ENCODE results near the gene ZDHHC14. TPM values are rescaled to one million over a fixed set of nuclear protein-coding genes. Genes with fewer than 3 reads are reported as not detected.

Gene ZDHHC14
- total and polyA plus RNA-seq, 2 of the 8 experiments (the other 6 are each of a cell fraction or from before 2014, with no cell fraction given) = 2.9 to 5.3 TPM

GRCh38 chr6:157625111-157625510 lies 244.1 kb downstream of the ZDHHC14 start:
- H2AFZ ChIP-seq (ENCODE audit: low read length) = no peak overlapping the region
- H3K4me3 ChIP-seq (ENCODE audit: extremely low read depth in 1 of 4, insufficient read depth in 2 of 4, low read depth in 3 of 4, low read length in 4 of 4) = no peak overlapping the region
- WGBS, 2 experiments (ENCODE audit: extremely low coverage in 1 of 2, insufficient coverage in 1 of 2, insufficient read length in 1 of 2, insufficient replicate concordance in 2 of 2, low coverage in 1 of 2, low lambda C conversion rate in 2 of 2, missing lambda C conversion rate in 1 of 2) = 89% methylated on average over 7 of the region's 7 CpGs; no CpG with 5 or more reads in 1 of the 2 experiments
- H2BK5ac ChIP-seq (ENCODE audit: low read depth, low read length) = no peak overlapping the region
- H3K23ac ChIP-seq (ENCODE audit: insufficient read length) = no peak overlapping the region
- CTCF ChIA-PET (ENCODE audit: partially characterized antibody) = interaction anchor here (0.7 to 1.9 kb wide), 3 partner anchors 10 to 44 kb away, joined by 3 to 10 read pairs (median 4); no protein-coding TSS in a partner anchor
- no peak overlapping the region; the same call in 1 of the 2 replicates for H2BK20ac ChIP-seq (ENCODE audit: low read length)
- no peak overlapping the region for H3K27ac ChIP-seq (ENCODE audit: low read depth, low read length)
- FAIRE-seq = no peak
- H3K23me2 ChIP-seq (ENCODE audit: low read depth, low read length) = no peaks in the 10 kb centered on the region
- no peak overlapping the region for H4K91ac ChIP-seq (replicated peaks; ENCODE audit: insufficient read length, low read length)
- H3K56ac ChIP-seq (replicated peaks; ENCODE audit: insufficient read length, low read depth, low read length) = no peak overlapping the region
- no peaks in the 10 kb centered on the region for H3K79me2 ChIP-seq (ENCODE audit: control insufficient read depth in 1 of 2, insufficient read depth in 2 of 2, low read length in 2 of 2)
- H4K5ac ChIP-seq (ENCODE audit: insufficient read length, low read depth, low read length) = no peak overlapping the region
- DNase-seq (ENCODE audit: low read depth in 1 of 2, low spot score in 2 of 2) = no peak
- POLR2A ChIA-PET (ENCODE audit: partially characterized antibody) = no interaction called here
- no peak overlapping the region for H4K8ac ChIP-seq (ENCODE audit: extremely low read depth, insufficient read depth, low read length)
- H3K9me3 ChIP-seq (ENCODE audit: insufficient read depth in 2 of 2, low read depth in 1 of 2, low read length in 1 of 2) = no peaks in the 10 kb centered on the region; a peak in 2 of 4 replicates
- no peak overlapping the region for H2AK5ac ChIP-seq (ENCODE audit: low read depth, low read length)
- H4K20me1 ChIP-seq (replicated peaks in 1 of 2; ENCODE audit: control insufficient read depth in 1 of 2, insufficient read depth in 2 of 2, low read length in 2 of 2) = no peaks in the 10 kb centered on the region
- H3K36me3 ChIP-seq (ENCODE audit: control insufficient read depth in 2 of 4, insufficient read depth in 4 of 4, low read length in 3 of 4) = no peaks in the 10 kb centered on the region
- H2BK12ac ChIP-seq (ENCODE audit: low read depth, low read length) = no peak overlapping the region
- H3K9ac ChIP-seq (replicated peaks in 1 of 4; ENCODE audit: extremely low read depth in 1 of 4, low read depth in 3 of 4, low read length in 3 of 4) = no peak overlapping the region; a peak in 1 of 7 replicates
- H2BK120ac ChIP-seq (replicated peaks; ENCODE audit: low read depth, low read length) = no peak overlapping the region
- H3K4me2 ChIP-seq (ENCODE audit: insufficient read depth in 1 of 2, low read depth in 2 of 2, low read length in 2 of 2) = no peak overlapping the region
- no peak overlapping the region for H3K14ac ChIP-seq (ENCODE audit: insufficient read length)
- no peak overlapping the region for H3K4ac ChIP-seq (replicated peaks; ENCODE audit: insufficient read length, low read depth, low read length)
- H2BK15ac ChIP-seq (ENCODE audit: low read length) = no peak overlapping the region
- H3K18ac ChIP-seq (ENCODE audit: extremely low read depth, low read length) = no peak overlapping the region
- no peaks in the 10 kb centered on the region for H3K27me3 ChIP-seq (replicated peaks in 1 of 4; ENCODE audit: control insufficient read depth in 3 of 4, extremely low read depth in 1 of 4, insufficient read depth in 3 of 4, low read length in 3 of 4)
- peaks cover 0 to 6% (median 0%) of the 10 kb centered on the region in 4 experiments; a peak in 1 of 7 replicates for H3K4me1 ChIP-seq (replicated peaks in 1 of 4; ENCODE audit: control insufficient read depth in 3 of 4, insufficient read depth in 4 of 4, low read length in 3 of 4)
- H3K79me1 ChIP-seq (ENCODE audit: low read depth, low read length) = no peaks in the 10 kb centered on the region
- TF ChIP-seq KDM5A (IDR thresholded peaks at IDR 0.05; ENCODE audit: low read length) = no peak
- TF ChIP-seq KDM4A (IDR thresholded peaks at IDR 0.05; ENCODE audit: low read depth, low read length, severe bottlenecking) = no peak
